GM12891 (cell line): ENCODE data around the gene TENM4.
A peak's percentile ranks its signal among the peaks of the same experiment; 100 is the strongest.

Experiments used
- DNase-seq: peaks from one replicate; pipeline ENCODE4 v3.0.0; 2011; ENCODE audit warnings: low spot score; ENCODE audit not compliant: insufficient read length
- FAIRE-seq: peaks from 2 replicates; lab custom pipeline; 2011; peaks lifted over from hg19 to GRCh38; lab: Jason Lieb, UNC
- PAX5 ChIP-seq: IDR thresholded peaks from 2 replicates; pipeline ENCODE4 v1.6.1; 2011; ENCODE audit warnings: low read length, moderate library complexity, mild to moderate bottlenecking; ENCODE audit not compliant: insufficient read depth, severe bottlenecking
- POLR2A ChIP-seq: IDR thresholded peaks from 2 replicates; pipeline ENCODE4 v1.6.1; 2011; ENCODE audit warnings: low read depth, low read length, control low read depth
- POLR2AphosphoS5 ChIP-seq: IDR thresholded peaks from 2 replicates; pipeline ENCODE4 v1.6.1; 2011; ENCODE audit warnings: low read depth, low read length, control low read depth
- POU2F2 ChIP-seq: IDR thresholded peaks from 2 replicates; pipeline ENCODE4 v1.6.1; 2011; ENCODE audit warnings: low read depth, mild to moderate bottlenecking, control low read depth, low read length, moderate library complexity
- SPI1 ChIP-seq: IDR thresholded peaks from 2 replicates; pipeline ENCODE4 v1.6.1; 2011; ENCODE audit warnings: low read depth, low read length, control low read depth
- TAF1 ChIP-seq: IDR thresholded peaks from 2 replicates; pipeline ENCODE4 v1.6.1; 2011; ENCODE audit warnings: low read depth, low read length, control low read depth

Gene TENM4

GRCh38 chr11:79045018-79045799, 395.6 kb downstream of the TENM4 start:
- no peak for FAIRE-seq
- DNase-seq = no peak
- TF ChIP-seq TAF1 (no peak), POLR2AphosphoS5 (no peak), POU2F2 (no peak), PAX5 (no peak), POLR2A (no peak), SPI1 (no peak)

DNA sequence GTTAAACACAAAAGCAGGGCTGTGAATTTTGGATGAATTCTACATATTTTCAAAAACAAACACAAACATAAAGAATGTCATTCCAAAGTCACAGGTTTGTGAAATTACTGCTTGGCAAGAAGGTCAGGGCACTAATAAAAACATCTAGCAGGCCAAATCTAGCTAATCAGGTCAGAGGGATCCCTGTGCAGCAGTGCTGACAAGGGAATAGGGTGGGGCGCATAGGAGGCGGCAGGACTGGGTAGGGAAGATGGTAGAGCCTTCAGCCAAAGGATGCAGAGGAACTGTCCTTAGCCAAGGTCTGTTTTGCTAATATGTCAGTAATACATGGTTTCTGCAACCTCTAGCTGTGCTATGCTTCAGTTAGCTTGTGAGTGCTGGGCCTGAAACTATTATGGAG, 396.6 kb downstream of the TENM4 start:
- DNase-seq = no peak
- no peak for TF ChIP-seq POU2F2
- no peak for TF ChIP-seq SPI1
- no peak for TF ChIP-seq PAX5
- TF ChIP-seq TAF1 = no peak
- no peak for TF ChIP-seq POLR2A
- no peak for TF ChIP-seq POLR2AphosphoS5
- FAIRE-seq = no peak

DNA sequence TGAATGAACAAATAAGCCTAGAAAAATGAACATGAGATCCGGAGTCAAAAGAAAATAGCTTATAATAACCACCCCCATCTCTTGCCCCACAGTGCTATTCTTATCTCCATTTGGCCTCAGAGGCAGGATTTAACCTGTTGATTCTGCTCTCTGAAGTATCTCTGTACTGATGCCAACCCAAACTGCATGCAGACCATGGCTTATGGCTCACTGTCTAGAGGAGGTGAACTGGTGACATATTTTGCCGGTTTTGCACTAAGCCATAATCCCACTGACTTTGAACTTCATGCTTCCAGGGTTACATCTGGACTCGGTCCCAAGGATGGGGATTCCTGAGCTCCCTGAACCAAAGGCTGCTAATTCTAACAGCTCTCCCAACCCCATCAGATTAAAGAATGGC, 397.1 kb downstream of the TENM4 start:
- no peak for FAIRE-seq
- DNase-seq = no peak
- TF ChIP-seq TAF1 (no peak), SPI1 (no peak), POU2F2 (no peak), PAX5 (no peak), POLR2AphosphoS5 (no peak), POLR2A (no peak)

GRCh38 chr11:79042824-79043223, 398.0 kb downstream of the TENM4 start:
- DNase-seq (no peak), FAIRE-seq (no peak)
- TF ChIP-seq POLR2AphosphoS5 (no peak), PAX5 (no peak), TAF1 (no peak)

DNA sequence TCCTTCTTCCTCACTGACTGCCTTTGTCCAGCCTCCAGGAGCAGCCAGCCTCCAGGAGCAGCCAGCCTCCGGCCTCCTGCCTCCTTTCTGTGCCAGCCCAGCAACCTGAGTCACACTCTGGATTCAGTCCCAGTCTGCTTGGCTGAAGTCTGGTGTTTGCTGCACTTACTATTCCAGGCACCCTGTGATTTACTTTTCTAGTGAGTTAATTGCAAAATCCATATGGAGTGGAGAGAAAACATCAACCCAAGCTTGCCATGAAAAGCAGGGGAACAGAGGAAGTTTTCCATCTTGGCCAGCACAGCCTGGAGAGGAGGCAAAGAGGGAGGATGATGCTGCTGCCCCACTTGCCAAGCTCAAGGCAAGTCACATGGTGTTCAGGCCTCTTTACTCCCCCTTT, 400.5 kb downstream of the TENM4 start:
- no peak for TF ChIP-seq SPI1
- no peak for TF ChIP-seq POU2F2
- no peak for TF ChIP-seq POLR2A
- no peak for TF ChIP-seq PAX5
- no peak for TF ChIP-seq TAF1
- TF ChIP-seq POLR2AphosphoS5 = no peak
- DNase-seq = no peak
- FAIRE-seq = no peak

DNA sequence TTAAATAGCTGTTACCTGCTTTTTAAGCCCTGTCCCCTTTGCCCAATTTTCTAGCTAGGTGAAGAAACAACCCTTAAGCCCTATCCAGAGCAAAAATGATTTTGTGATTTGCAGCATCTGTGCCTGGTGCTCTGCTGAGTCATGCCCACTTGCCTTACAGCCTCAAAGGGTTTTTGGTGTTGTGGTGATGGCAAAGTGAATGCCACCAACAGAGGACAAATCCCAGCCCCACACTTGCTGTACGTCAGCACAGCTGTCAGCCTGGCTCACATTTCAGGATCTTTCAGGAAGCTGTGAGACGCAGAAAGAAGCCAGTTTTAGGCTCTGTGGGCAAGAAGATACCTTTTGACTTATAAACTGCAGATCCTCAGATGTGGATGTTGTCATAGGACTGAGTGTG, 401.7 kb downstream of the TENM4 start:
- TF ChIP-seq SPI1 (no peak), POLR2A (no peak), TAF1 (no peak), POU2F2 (no peak), POLR2AphosphoS5 (no peak), PAX5 (no peak)
- DNase-seq (no peak), FAIRE-seq (no peak)

DNA sequence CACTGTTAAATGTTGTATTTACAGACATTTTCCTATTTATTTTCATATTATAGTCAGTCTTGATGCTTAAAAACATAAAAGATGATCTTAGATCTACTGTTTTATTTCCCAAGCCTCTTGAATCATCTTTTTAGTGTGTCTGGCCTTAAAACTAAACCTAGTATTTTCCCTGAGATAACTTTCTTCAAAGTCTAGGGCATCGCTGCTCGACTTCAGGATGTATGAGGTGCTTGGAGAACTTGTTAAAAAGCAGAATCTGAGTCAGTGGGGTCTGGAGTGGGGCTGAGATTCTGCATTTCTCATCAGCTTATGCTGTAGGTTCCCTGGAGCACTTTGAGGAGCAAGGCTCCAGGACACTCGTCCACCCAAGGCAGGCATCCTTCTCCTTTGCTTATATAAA, 404.9 kb downstream of the TENM4 start:
- TF ChIP-seq POLR2AphosphoS5 (no peak), POU2F2 (no peak), PAX5 (no peak), POLR2A (no peak), SPI1 (no peak), TAF1 (no peak)
- DNase-seq (no peak), FAIRE-seq (no peak)

GRCh38 chr11:79033833-79034232, 407.0 kb downstream of the TENM4 start:
- no peak for FAIRE-seq
- no peak for DNase-seq

DNA sequence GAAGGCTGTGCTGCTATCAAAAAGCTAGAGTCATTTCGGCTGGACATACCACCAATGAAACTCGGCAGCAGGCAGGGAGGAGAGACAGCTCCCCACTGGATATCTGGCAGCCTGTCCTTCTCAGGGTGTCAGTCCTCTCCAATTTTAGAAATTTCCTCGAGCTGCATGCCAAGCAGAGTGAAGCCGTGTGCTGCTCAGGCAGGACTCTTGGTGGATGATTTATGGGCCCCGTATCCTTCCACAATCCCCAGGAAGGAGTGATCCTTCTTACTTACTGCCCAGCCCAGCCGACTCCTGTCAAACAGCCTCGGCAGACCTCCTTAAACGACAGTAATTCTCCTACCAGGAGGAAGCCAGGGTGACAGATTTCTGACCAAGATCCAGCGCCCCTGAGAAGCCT, 410.4 kb downstream of the TENM4 start:
- TF ChIP-seq PAX5 = no peak
- TF ChIP-seq POLR2A = no peak
- TF ChIP-seq TAF1 = no peak
- no peak for TF ChIP-seq POLR2AphosphoS5
- TF ChIP-seq POU2F2 = no peak
- TF ChIP-seq SPI1 = no peak
- FAIRE-seq = no peak

More at GRCh38 chr11:79033833-79034232, 407.0 kb downstream of the TENM4 start:
- TF ChIP-seq POLR2AphosphoS5 (no peak), POU2F2 (no peak), TAF1 (no peak), PAX5 (no peak), SPI1 (no peak), POLR2A (no peak)

DNA sequence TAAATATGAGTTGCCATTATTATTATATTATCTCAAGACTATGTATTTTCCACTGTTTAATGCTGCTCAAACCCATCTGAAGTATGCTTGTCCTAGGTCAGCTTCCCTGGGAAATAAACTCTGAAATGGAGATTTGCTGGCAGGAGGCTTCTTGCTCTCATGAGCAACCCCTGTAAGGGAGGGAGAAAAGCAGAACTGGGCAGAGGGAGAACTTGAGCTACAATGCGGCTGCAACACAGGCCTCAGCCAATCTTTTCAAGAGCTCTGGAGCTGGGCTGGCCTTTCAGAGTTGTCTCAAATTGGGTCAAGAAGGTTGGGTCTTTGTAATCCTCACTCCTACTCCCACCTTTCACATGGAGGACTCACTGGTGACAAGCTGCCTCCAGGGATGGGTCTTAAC, 412.6 kb downstream of the TENM4 start:
- TF ChIP-seq POLR2AphosphoS5 = no peak
- TF ChIP-seq SPI1 = peak; percentile 68
- DNase-seq (no peak), FAIRE-seq (no peak)

More for the DNA sequence above, 410.4 kb downstream of the TENM4 start:
- no peak for DNase-seq
